Body of pancreas (tissue), 4 donors: Measurements from ENCODE around the gene KIN.

Experiments used
- CTCF ChIP-seq, 7 experiments: fragments of 450-650 bp in 4 of 7; fragments of 200-600 bp in 3 of 7; sonication (generic) in 3 of 7; IDR thresholded peaks; one replicate each; pipeline ENCODE4 v1.5.1; 2016 to 2019; ENCODE audit warnings: antibody characterized with exemption in 7 of 7
- POLR2A ChIP-seq, 3 donors: fragments of 450-650 bp; IDR thresholded peaks; one replicate each; pipeline ENCODE4 v1.6.1; 2016; ENCODE audit warnings: antibody characterized with exemption in 3 of 3, mild to moderate bottlenecking in 2 of 3

DNA sequence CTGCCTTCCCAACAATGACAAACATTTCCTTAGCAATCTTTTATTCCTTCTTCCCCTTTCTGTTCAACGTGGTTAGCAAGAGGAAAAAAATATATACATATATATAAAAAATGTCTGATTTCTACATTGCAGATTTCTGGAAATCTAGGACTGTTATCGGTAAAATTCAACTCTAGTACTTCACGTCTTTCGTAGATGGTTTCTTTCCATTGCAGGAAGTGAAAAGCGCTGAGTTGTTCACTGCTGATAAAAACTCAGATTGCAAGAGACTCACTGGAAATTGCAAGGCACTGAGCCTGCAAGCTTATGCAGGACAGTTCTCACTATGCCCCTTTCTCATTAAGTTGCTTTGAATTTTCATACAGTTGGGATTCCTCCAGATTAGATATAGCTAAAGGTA, 23.9 kb downstream of the KIN start:
- no peak for TF ChIP-seq CTCF (IDR thresholded peaks at IDR 0.05)
- TF ChIP-seq POLR2A (IDR thresholded peaks at IDR 0.05): no peak
